ENCODE data around the gene TSPAN32.
"Not testable (repeated sequence)": the region's sequence is repeated elsewhere in the genome, so short reads cannot be mapped to it uniquely, and the experiment has no call there.

Gene TSPAN32

GRCh38 chr11:2316963-2317244 is 15.1 kb downstream of the TSPAN32 start:
- DNase-seq, result no peak

DNA sequence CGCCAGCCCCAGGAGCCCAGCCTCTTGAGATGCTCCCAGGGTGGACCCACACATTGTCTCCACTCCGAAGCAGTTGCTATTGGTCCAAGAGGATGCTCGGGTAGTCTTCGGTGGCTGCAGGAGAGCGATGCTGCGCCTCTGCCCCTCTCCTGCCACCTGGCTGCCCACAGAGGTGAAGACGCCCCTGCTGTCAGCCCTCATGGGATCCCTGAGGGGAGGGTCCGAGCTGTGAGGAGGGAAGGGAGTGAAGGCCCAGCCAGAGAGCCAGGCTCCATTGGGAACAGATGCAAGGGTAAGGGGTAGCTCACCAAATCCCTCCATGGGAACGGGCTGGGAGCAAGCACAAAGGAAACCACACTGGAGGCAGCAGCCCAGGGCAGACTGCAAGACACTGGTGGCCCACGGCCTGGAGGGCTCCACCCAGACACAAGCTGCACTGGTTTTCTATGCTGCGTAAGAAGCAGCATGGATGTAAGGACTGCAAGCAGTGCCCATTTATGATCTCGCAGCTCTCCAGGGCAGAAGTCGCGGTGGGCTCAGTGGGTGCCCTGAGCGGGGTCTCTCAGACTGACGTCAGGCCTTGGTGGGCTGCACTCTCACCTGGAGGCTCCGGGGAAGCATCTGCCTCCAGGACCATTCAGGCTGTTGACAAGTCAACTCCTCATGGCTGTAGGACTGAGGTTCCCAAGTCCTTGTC is 15.7 kb downstream of the TSPAN32 start:
- no peak for DNase-seq

GRCh38 chr11:2318123-2318522 is 16.3 kb downstream of the TSPAN32 start:
- no peak for DNase-seq

DNA sequence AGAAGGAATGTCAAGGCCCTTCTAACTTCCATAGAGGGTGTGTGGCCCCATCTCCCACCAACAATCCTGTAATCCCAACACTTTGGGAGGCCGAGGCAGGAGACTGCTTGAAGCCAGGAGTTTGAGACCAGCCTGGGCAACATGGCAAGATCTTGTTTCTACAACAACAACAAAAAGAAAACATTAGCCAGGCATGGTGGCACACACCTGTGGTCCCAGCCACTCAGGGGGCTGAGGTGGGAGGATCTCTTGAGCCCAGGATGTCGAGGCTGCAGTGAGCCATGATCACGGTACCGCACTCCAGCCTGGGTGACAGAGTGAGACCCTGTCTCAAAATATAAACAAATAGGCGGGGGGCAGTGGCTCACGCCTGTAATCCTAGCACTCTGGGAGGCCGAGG is 16.9 kb downstream of the TSPAN32 start:
- DNase-seq, result no peak

- DNase-seq, result no peak
Measured at GRCh38 chr11:2319791-2320472, 18.1 kb downstream of the TSPAN32 start.

GRCh38 chr11:2320568-2321310 is 18.9 kb downstream of the TSPAN32 start:
- no peak for DNase-seq

DNA sequence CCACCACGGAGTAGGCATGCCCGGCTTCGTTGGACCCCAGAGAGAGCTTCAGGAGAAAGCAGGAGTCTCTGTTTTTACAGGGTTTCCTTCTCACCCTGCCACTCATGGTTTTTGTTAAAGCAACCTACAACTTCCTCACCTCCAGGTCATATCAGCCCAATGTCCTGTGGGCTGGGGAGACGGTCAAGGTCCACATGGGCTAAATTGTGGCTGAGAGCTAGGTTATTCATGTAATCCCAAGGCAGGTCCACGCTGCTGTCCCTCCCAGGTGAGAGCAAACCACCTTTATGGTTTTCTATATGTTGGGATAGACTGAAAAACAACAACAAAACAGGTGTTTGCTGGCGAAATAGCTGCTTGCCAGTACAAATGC is 19.5 kb downstream of the TSPAN32 start:
- DNase-seq, result no peak

GRCh38 chr11:2325123-2325522 is 23.3 kb downstream of the TSPAN32 start:
- no peak for DNase-seq

DNA sequence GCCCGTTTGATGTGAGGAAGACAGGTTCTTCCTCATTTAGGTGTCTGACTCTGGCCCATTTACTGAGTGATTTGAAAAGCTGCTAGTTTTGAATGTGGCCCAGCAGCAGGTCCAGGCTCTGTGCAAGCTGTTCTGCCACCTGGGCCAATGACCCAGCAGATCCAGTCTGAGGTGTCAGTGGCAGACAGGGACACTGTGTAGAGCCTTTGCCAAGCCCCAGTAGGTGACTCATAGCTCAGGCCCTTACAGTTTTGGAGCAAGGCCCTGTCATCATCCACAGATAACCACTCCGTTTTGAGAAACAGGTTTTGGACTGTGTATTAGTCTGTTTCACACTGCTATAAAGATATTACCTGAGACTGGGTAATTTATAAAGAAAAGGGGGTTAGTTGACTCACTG is 23.9 kb downstream of the TSPAN32 start:
- no peak for DNase-seq

GRCh38 chr11:2327032-2327431 is 25.2 kb downstream of the TSPAN32 start:
- no peak for DNase-seq

- no peak for DNase-seq
Measured at GRCh38 chr11:2328021-2328420, 26.2 kb downstream of the TSPAN32 start.

DNA sequence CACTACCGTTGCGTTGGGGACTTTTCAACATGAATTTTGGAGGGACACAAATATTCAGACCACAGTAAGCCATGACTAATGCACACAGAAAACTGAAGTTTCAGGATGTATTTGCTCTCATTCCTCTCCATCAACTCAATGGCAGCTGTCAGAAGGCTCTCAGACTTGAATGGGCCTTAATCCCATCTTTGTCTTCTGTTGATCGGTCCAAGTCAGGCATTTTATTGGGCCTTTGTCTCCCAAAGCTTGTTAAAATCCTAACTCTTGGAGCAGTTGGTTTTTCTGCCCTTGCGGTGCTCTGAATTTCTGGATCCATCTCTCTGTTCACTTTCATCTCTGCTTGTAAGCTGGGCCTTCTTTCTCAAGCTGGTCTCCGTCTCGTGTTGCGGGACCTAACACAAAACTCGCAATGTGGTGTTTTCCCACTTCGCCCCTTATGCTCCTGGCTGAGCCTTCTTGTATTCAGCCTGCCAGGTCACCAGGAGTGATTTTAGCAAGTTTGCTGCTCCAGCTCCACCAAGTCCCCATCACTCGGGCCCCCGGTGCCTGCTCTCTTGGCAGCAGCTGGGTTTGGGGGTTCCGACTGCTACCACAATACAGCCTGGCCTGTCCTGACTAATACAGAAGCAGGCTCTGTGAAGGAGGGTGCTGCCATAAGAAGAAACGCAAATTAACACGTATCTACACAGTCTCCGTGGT is 27.0 kb downstream of the TSPAN32 start:
- no peak for DNase-seq

GRCh38 chr11:2329551-2329950 is 27.7 kb downstream of the TSPAN32 start:
- DNase-seq, result no peak

DNA sequence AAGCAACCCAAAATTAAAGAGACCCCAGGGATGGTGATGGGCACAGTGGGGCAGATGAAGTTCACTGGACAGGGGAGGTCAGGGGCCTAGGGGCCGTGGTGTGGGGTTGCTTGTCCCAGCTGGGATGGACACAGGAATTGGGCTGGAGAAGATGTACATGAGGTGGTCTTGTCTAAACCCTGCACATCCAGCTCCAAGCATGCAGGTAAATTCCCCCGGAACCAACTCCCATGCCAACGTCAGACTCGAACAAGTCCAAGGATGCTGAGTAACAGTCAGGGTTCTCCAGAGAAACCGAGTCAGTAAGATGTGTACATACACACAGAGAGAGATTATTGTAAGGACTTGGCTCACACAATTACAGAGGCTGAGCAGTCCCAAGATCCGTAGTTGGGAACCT is 28.9 kb downstream of the TSPAN32 start:
- no peak for DNase-seq

DNA sequence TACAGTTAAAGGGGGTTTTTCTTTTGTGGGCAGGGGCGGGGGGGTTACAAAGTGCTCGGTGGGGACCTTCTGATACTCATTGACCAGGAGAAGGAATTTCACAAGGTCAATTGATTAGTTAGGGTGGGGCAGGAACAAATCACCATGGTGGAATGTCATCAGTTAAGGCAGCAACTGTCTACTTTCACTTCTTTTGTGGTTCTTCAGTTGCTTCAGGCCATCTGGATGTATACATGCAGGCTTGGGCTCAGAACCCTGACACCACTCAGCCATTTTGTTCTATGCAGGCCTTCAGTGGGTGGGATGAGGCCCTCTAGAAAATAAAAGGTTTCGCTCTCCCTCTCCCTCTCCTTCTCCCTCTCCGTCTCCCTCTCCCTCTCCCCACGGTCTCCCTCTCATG is 29.6 kb downstream of the TSPAN32 start:
- no peak for DNase-seq

- not testable (repeated sequence) for DNase-seq
Measured at GRCh38 chr11:2332569-2332968, 30.8 kb downstream of the TSPAN32 start.

- DNase-seq, result not testable (repeated sequence)
Measured at GRCh38 chr11:2333486-2334205, 31.8 kb downstream of the TSPAN32 start.

DNA sequence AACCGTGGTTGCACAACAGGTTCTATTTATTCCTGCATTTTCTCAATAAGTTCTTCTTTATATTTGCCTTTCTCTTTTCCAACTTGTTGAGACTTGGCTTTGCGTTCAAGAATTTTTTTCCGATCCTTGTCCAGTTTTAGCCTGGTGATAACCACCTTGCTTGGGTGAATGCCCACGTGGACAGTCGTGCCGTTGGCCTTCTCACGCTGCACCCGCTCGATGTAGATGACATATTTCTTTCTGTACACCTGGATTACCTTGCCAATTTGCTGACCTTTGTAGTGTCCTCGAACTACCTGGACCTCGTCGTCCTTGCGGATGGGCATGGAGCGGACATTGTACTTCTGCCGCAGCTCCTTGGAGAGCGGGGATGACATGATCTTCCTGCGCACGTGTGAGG is 33.5 kb downstream of the TSPAN32 start:
- DNase-seq, result not testable (repeated sequence)

GRCh38 chr11:2338760-2339159 is 36.9 kb downstream of the TSPAN32 start:
- not testable (repeated sequence) for DNase-seq

DNA sequence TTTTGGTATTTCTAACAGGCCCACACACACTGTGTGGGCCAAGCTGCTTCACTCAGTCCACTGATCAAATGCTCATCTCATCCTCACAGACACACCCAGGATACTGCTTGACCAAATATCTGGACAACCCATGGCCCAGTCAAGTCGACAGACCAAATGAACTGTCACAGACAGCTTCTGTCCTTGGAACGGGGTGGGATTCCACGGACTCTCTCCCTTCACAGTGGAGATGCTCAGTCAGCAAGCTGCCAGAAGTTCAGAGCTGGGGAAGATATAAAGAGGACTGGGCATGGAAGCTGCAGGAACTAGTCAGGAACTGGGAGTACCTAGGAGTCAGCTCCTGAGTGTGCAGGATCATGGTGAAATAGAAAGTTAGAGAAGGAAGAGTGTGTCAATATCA is 40.7 kb downstream of the TSPAN32 start:
- no peak for DNase-seq

DNA sequence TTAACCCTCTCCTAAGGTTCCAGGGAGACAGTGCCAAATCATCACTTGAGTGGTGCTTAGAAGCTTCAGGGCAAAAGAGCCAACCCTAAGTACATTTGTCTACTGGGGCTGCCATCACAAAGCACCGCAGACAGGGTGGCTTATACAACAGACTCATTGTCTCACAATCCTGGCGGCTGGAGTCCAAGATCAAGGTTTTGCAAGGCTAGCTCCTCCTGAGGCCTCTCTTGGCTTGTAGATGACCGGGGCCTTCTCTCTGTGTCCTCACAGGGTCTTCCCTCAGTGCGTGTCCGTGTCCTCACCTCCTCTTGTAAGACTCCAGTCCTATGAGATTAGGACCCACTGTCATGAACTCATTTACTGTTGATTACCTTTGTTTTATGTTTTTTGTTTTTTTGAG is 41.2 kb downstream of the TSPAN32 start:
- DNase-seq, result no peak

- DNase-seq, result no peak
Measured at GRCh38 chr11:2343502-2343901, 41.7 kb downstream of the TSPAN32 start.

- DNase-seq, result no peak
Measured at GRCh38 chr11:2345050-2345449, 43.2 kb downstream of the TSPAN32 start.
